ENCODE data around the gene NKTR.
"Not testable (repeated sequence)": the region's sequence is repeated elsewhere in the genome, so short reads cannot be mapped to it uniquely, and the experiment has no call there.

NKTR gene

GRCh38 chr3:42569593-42570142, 30.8 kb upstream of the NKTR start:
- in situ Hi-C loops (cut with MboI; ENCODE audit: low pct_unique_long_range_greater_than_20kb, low sequenced_read_pairs, unreplicated experiment): no loop called here
- DNase-seq (ENCODE audit: low spot score): no peak
- TF ChIP-seq, protein P1, sequence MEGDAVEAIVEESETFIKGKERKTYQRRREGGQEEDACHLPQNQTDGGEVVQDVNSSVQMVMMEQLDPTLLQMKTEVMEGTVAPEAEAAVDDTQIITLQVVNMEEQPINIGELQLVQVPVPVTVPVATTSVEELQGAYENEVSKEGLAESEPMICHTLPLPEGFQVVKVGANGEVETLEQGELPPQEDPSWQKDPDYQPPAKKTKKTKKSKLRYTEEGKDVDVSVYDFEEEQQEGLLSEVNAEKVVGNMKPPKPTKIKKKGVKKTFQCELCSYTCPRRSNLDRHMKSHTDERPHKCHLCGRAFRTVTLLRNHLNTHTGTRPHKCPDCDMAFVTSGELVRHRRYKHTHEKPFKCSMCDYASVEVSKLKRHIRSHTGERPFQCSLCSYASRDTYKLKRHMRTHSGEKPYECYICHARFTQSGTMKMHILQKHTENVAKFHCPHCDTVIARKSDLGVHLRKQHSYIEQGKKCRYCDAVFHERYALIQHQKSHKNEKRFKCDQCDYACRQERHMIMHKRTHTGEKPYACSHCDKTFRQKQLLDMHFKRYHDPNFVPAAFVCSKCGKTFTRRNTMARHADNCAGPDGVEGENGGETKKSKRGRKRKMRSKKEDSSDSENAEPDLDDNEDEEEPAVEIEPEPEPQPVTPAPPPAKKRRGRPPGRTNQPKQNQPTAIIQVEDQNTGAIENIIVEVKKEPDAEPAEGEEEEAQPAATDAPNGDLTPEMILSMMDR (IDR thresholded peaks at IDR 0.05; ENCODE audit: extremely low read depth, insufficient read depth, missing control alignments): no peak

DNA sequence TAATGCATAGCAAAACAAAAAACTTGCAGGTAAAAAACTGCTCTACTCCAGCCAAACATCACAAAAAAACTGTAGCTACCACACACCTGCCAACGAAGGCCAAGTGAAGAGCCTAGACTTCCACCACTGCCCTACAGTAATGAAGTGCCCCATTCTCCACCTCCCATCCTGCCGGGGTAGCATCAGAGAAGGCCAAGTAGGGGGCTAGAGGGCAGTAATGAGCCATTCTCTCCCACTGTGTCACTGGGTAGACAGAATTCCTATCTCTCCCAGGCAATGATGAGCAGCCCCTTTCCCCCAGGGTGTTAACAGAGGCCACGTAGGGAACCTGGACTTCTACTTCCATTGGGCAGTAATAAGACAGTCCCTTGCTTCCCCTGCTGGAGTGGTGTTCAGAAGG, 28.2 kb upstream of the NKTR start:
- in situ Hi-C loops (cut with MboI; ENCODE audit: low pct_unique_long_range_greater_than_20kb, low sequenced_read_pairs, unreplicated experiment): no loop called here
- peak; percentile 26 for DNase-seq (ENCODE audit: low spot score)
- TF ChIP-seq, protein P1 (IDR thresholded peaks at IDR 0.05; ENCODE audit: extremely low read depth, insufficient read depth, missing control alignments): peak; percentile 72

DNA sequence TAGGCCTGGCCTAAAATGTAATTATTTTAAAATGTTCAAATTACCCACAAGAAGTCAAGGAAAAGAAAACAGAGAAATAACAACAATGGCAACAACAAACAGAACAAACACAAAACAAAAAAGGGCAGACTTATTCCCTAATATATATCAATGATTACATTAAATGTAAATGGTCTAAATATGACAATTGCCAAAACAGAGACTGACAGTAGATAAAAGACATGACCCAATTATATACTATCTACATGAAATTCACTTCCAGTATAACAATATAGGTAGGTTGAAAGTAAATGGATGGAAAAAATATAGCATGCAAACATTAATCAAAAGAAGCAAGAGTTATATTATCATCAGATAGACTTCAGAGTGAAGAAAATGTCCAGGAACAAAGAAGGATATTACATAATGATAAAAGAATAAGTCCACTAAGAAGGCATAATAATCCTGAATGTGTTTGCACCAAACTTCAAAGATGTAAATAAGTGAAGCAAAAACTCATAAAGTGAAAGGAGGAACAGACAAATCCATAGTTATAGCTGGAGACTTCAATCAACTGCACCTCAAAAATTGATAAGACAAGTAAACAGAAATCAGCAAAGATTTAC, 25.2 kb upstream of the NKTR start:
- no peak for DNase-seq (ENCODE audit: low spot score)
- TF ChIP-seq, protein P1 (IDR thresholded peaks at IDR 0.05; ENCODE audit: extremely low read depth, insufficient read depth, missing control alignments): no peak
- in situ Hi-C loops (cut with MboI; ENCODE audit: low pct_unique_long_range_greater_than_20kb, low sequenced_read_pairs, unreplicated experiment): no loop called here

DNA sequence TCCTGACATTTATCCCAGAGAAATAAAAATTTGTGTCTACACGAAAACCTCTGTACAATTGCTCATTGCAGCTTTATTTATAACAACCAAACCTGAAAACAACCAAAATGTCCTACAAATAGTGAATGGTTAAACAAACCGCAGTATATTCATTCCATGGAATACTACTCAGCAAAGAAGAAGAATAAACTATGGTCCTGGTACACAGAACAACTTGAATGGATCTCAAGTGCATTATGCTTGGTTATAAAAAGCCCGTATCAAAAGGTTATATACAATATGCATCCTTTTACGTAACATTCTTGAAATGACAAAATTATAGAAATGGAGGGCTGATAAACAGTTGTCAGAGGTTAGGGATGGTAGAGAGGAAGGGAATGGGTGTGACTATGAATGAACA, 22.4 kb upstream of the NKTR start:
- DNase-seq (ENCODE audit: low spot score): no peak
- in situ Hi-C loops (cut with MboI; ENCODE audit: low pct_unique_long_range_greater_than_20kb, low sequenced_read_pairs, unreplicated experiment): no loop called here
- TF ChIP-seq, protein P1 (IDR thresholded peaks at IDR 0.05; ENCODE audit: extremely low read depth, insufficient read depth, missing control alignments): no peak

GRCh38 chr3:42579346-42579745, 21.1 kb upstream of the NKTR start:
- DNase-seq (ENCODE audit: low spot score); in situ Hi-C loops (cut with MboI; ENCODE audit: low pct_unique_long_range_greater_than_20kb, low sequenced_read_pairs, unreplicated experiment): not testable (repeated sequence)

GRCh38 chr3:42581400-42581708, 19.1 kb upstream of the NKTR start:
- TF ChIP-seq, protein P1 (IDR thresholded peaks at IDR 0.05; ENCODE audit: extremely low read depth, insufficient read depth, missing control alignments): no peak
- in situ Hi-C loops (cut with MboI; ENCODE audit: low pct_unique_long_range_greater_than_20kb, low sequenced_read_pairs, unreplicated experiment): no loop called here
- DNase-seq (ENCODE audit: low spot score): no peak

DNA sequence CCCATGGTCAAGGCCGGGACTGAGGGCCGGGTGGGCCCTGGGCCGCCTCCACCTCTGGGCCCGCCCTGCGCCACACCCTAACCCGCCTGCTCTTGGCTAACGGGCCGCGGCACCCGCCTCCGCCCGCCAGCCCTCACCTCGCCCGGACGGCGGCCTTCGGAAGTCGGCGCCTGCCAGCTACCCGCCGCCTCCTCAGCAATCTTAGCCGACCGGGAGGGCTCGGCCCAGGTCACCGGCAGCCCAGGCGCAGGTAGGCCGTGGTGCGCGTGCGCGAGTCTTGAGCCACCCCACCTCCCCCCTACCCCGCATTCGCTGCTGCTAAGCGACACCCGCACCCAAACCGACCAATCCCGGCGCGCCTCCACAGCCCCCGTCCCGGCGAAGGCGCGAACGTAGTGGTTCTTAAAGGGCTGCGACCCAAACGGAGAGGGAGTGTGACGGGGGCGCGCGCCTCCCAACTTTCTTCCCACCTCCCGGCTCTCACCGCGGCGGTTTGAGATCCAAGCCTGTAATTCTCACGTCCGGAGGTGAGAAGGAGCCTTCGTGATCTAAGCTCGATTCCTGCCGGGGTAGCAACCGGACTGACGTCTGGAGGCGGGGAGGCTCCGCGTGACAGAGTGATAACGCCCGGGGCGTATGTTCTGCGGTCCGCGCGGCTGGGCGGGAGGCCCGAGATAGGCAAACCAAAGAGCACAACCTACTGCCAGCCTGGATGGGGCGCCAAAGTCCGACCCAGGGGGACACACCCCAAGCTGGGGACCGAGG, 18.6 kb upstream of the NKTR start, which contains the start of gene SEC22C:
TSS of gene SEC22C (minus strand) at position 259 of the 765 bp plus-strand sequence. CDS start 12,921 bp downstream, outside the sequence.
- TF ChIP-seq, protein P1 (IDR thresholded peaks at IDR 0.05; ENCODE audit: extremely low read depth, insufficient read depth, missing control alignments): peak; percentile 49
- in situ Hi-C loops (cut with MboI; ENCODE audit: low pct_unique_long_range_greater_than_20kb, low sequenced_read_pairs, unreplicated experiment): no loop called here
- peak; percentile 98 for DNase-seq (ENCODE audit: low spot score)

Data from GM13977 (cell line).